PC-3 (cell line): ENCODE data around the gene AP3M1. TPM values are rescaled to one million over a fixed set of nuclear protein-coding genes. Genes with fewer than 3 reads are reported as not detected.

Experiments used
- ATAC-seq: fragments of 200-7000 bp; cut with Tn5 transposase; 2 replicates; pipeline ENCODE4 v1.9.1; 2020; ENCODE audit warnings: mild to moderate bottlenecking, moderate library complexity
- BruUV-seq: library from RNA; stranded (reverse); fragments of 400-500 nt; replicated peaks from 2 replicates; lab custom pipeline; 2021; lab: Mats Ljungman, UMichigan
- CTCF ChIA-PET: fragments of 300-600 bp; sonication (Branson Sonifier 250); formaldehyde crosslinking; loops from one replicate; lab custom pipeline; 2022; ENCODE audit warnings: antibody characterized with exemption; lab: Charles Lee
- POLR2A ChIA-PET: fragments of 300-600 bp; sonication (Branson Sonifier 250); formaldehyde crosslinking; loops from one replicate; lab custom pipeline; 2022; ENCODE audit warnings: antibody characterized with exemption; ENCODE audit not compliant: unreplicated experiment; lab: Charles Lee
- DNase-seq: peaks from one replicate; pipeline ENCODE4 v3.0.0-alpha.2; 2015
- H2AFZ ChIP-seq: fragments of 300-600 bp; sonication (generic); 2 replicates; pipeline ENCODE4 v1.6.0; 2016; ENCODE audit warnings: antibody characterized with exemption, low read length
- H3F3A ChIP-seq: fragments of 300-600 bp; sonication (generic); one replicate; pipeline ENCODE4 v1.6.0; 2017; ENCODE audit warnings: antibody characterized with exemption, low read length, control low read depth, mild to moderate bottlenecking; ENCODE audit not compliant: unreplicated experiment
- H3K27ac ChIP-seq: fragments of 300-600 bp; sonication (generic); 2 replicates; pipeline ENCODE4 v1.5.1; 2016; ENCODE audit warnings: mild to moderate bottlenecking, low read length
- H3K27me3 ChIP-seq: fragments of 300-600 bp; sonication (generic); 2 replicates; pipeline ENCODE4 v1.6.1; 2016; ENCODE audit warnings: low read length, mixed read lengths
- H3K36me3 ChIP-seq: fragments of 300-600 bp; sonication (generic); 2 replicates; pipeline ENCODE4 v1.6.1; 2016; ENCODE audit warnings: low read depth, mixed run types, low read length, mixed read lengths
- H3K4me1 ChIP-seq: fragments of 300-600 bp; sonication (generic); 2 replicates; pipeline ENCODE4 v1.5.1; 2016; ENCODE audit warnings: low read length; ENCODE audit not compliant: insufficient read depth
- H3K4me2 ChIP-seq: fragments of 300-600 bp; sonication (generic); 2 replicates; pipeline ENCODE4 v1.6.0; 2016; ENCODE audit warnings: low read length
- H3K4me3 ChIP-seq: fragments of 300-600 bp; sonication (generic); 2 replicates; pipeline ENCODE4 v1.5.1; 2016; ENCODE audit warnings: mild to moderate bottlenecking, low read length, mixed read lengths
- H3K79me2 ChIP-seq: fragments of 300-600 bp; sonication (generic); 2 replicates; pipeline ENCODE4 v1.6.1; 2017; ENCODE audit warnings: low read length, mixed read lengths
- H3K9ac ChIP-seq: fragments of 300-600 bp; sonication (generic); 2 replicates; pipeline ENCODE4 v1.6.0; 2016; ENCODE audit warnings: mild to moderate bottlenecking, low read length
- H3K9me2 ChIP-seq: fragments of 300-600 bp; sonication (generic); replicated peaks from 2 replicates; pipeline ENCODE4 v1.6.1; 2016; ENCODE audit warnings: mixed run types, low read length, mixed read lengths
- H3K9me3 ChIP-seq: fragments of 300-600 bp; sonication (generic); 2 replicates; pipeline ENCODE4 v1.6.1; 2016; ENCODE audit warnings: low read length, mixed read lengths
- H4K20me1 ChIP-seq: fragments of 300-600 bp; sonication (generic); 2 replicates; pipeline ENCODE4 v1.6.1; 2016; ENCODE audit warnings: low read length, mixed read lengths
- CTCF ChIP-seq: fragments of 300-600 bp; sonication (generic); conservative IDR thresholded peaks from 2 replicates; pipeline ENCODE4 v1.5.1; 2017; ENCODE audit warnings: antibody characterized with exemption, low read depth, mild to moderate bottlenecking, low read length
- EZH2 ChIP-seq: fragments of 300-600 bp; sonication (generic); IDR thresholded peaks from one replicate; pipeline ENCODE4 v1.6.1; 2017; ENCODE audit warnings: antibody characterized with exemption, mild to moderate bottlenecking, low read length; ENCODE audit not compliant: unreplicated experiment
- EZH2phosphoT487 ChIP-seq: fragments of 300-600 bp; sonication (generic); IDR thresholded peaks from 2 replicates; pipeline ENCODE4 v1.6.1; 2018; ENCODE audit warnings: mild to moderate bottlenecking, antibody characterized with exemption, low read length, borderline replicate concordance
- intact Hi-C: fragments of 100-400 bp; cut with micrococcal nuclease; formaldehyde crosslinking; loops from 2 replicates; pipeline ENCODE4 v1.9.0; 2023
- total RNA-seq: library from RNA; depleted of rRNA; stranded (reverse); fragments of >200 nt; gene quantifications from 2 replicates; pipeline ENCODE4 v1.2.3, GENCODE V29; 2014

Gene AP3M1
- total RNA-seq, 1 experiment from 2014 or later, result 165 TPM

DNA sequence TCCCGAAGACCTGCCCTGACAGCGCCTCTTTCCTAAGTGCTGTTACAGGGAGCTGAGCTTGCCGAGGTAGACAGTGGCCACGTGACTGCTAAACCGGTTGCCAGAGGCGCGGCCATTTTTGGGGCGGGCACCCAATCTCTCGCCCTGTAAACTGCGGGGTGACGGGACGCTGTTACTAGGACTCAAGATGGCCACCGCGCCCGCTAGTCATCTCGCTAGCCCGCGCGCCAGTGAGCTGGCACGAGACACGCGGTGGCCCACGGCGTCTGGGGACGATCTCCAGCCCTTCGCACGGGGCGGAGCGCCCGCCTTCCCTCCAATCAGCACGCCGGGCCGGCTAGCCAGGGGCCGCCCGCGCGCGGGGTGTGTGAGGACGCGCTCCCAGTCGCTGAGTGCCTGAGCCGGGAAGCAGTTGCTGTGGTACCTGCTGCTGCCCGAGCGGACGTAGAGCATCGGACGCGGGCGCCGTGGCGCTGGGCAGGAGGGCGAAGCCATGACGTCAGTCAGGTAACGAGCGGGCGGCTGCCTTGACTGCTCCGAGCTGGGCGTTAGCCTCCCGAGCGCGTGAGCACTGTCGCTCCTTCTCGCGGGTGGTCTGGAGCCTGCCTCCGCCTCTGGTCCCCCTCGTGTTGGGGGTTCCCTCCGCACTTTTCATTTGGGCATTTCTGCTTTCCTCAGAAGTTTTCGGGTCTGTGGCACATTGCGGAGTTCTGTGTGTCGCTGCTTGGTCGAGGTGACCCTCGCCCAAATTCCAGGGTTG, 25.9 kb upstream of the AP3M1 start:
- peak overlapping the region; percentile 72 for H2AFZ ChIP-seq
- peak overlapping the region; percentile 69 for H3K4me3 ChIP-seq
- ChIA-PET CTCF (interaction anchor here (0.5 to 2.3 kb wide), 6 partner anchors 24 to 357 kb away, joined by 3 to 9 read pairs (median 3); partner anchors contain the start of genes ADK and AP3M1), POLR2A (interaction anchor here (0.5 to 2.1 kb wide), 15 partner anchors 11 to 665 kb away, joined by 3 to 18 read pairs (median 4); partner anchors contain the start of genes ADK and AP3M1)
- H3K9ac ChIP-seq, result peak overlapping the region; percentile 78
- H3K9me2 ChIP-seq, result no peaks in the 10 kb centered on the region
- peak; percentile 100 for TF ChIP-seq EZH2phosphoT487
- TF ChIP-seq CTCF, result 0 out of 2 replicates have a peak, but pooled peaks have one; percentile 6
- no peak for TF ChIP-seq EZH2
- peaks cover 58% of the 10 kb centered on the region for H3K79me2 ChIP-seq
- H3K4me1 ChIP-seq, result peaks cover 40% of the 10 kb centered on the region
- ATAC-seq (peak; percentile 94), DNase-seq (peak; percentile 100)
- no peaks in the 10 kb centered on the region for H3F3A ChIP-seq
- H3K27me3 ChIP-seq, result no peaks in the 10 kb centered on the region
- BruUV-seq, result no TSS peak
- H3K4me2 ChIP-seq, result peak overlapping the region; percentile 77
- H4K20me1 ChIP-seq, result peaks cover 30% of the 10 kb centered on the region
- H3K9me3 ChIP-seq, result no peaks in the 10 kb centered on the region
- H3K27ac ChIP-seq, result peak overlapping the region; percentile 76
- peaks cover 16% of the 10 kb centered on the region for H3K36me3 ChIP-seq
- intact Hi-C loops, result loop anchor here (1.0 to 5.0 kb wide), 7 partner anchors 10 to 1226 kb away; partner anchors contain the start of genes ADK, KAT6B and ZNF503

GRCh38 chr10:74175510-74176379, 25.1 kb upstream of the AP3M1 start:
- ATAC-seq (no peak), DNase-seq (no peak)
- Histone ChIP-seq H3K4me2 (peak overlapping the region; percentile 77), H3K36me3 (peaks cover 14% of the 10 kb centered on the region), H2AFZ (peak overlapping the region; percentile 72), H3K27ac (peak overlapping the region; percentile 76), H3K27me3 (no peaks in the 10 kb centered on the region), H3K9me3 (no peaks in the 10 kb centered on the region), H3K4me3 (peak overlapping the region; percentile 69), H3F3A (no peaks in the 10 kb centered on the region), H3K9me2 (no peaks in the 10 kb centered on the region), H3K79me2 (peaks cover 54% of the 10 kb centered on the region), H3K9ac (peak overlapping the region; percentile 78), H4K20me1 (peaks cover 25% of the 10 kb centered on the region), H3K4me1 (peaks cover 36% of the 10 kb centered on the region)
- TSS peak; percentile 87 for BruUV-seq
- TF ChIP-seq CTCF, result no peak
- TF ChIP-seq EZH2, result no peak
- TF ChIP-seq EZH2phosphoT487, result no peak
- intact Hi-C loops, result loop anchor here (1.0 to 5.0 kb wide), 6 partner anchors 15 to 1227 kb away; partner anchors contain the start of genes ADK, KAT6B and ZNF503
- ChIA-PET CTCF (interaction anchor here (1.0 kb wide), 3 partner anchors 23 to 289 kb away, joined by 3 to 6 read pairs (median 3); no protein-coding TSS in a partner anchor), POLR2A (interaction anchor here (0.5 to 2.1 kb wide), 14 partner anchors 12 to 666 kb away, joined by 3 to 18 read pairs (median 5); partner anchors contain the start of genes ADK and AP3M1)
